Mucosa of gallbladder (tissue), 1 donor: Measurements from ENCODE around the gene LRRN2. TPM values are rescaled to one million over a fixed set of nuclear protein-coding genes. Genes with fewer than 3 reads are reported as not detected.
A peak's percentile ranks its signal among the peaks of the same experiment; 100 is the strongest.
"Not testable (repeated sequence)": the region's sequence is repeated elsewhere in the genome, so short reads cannot be mapped to it uniquely, and the experiment has no call there.

Source experiments
- DNase-seq: peaks from one replicate; pipeline ENCODE4 v3.0.0-alpha.2; 2020; ENCODE audit warnings: low spot score
- total RNA-seq: library from RNA; stranded (reverse); gene quantifications from one replicate; pipeline ENCODE4 v1.2.1, GENCODE V29; 2021
- donor health status: DM: no; HTN: no; CAD: no.

LRRN2 gene
- 2.4 TPM for total RNA-seq

DNA sequence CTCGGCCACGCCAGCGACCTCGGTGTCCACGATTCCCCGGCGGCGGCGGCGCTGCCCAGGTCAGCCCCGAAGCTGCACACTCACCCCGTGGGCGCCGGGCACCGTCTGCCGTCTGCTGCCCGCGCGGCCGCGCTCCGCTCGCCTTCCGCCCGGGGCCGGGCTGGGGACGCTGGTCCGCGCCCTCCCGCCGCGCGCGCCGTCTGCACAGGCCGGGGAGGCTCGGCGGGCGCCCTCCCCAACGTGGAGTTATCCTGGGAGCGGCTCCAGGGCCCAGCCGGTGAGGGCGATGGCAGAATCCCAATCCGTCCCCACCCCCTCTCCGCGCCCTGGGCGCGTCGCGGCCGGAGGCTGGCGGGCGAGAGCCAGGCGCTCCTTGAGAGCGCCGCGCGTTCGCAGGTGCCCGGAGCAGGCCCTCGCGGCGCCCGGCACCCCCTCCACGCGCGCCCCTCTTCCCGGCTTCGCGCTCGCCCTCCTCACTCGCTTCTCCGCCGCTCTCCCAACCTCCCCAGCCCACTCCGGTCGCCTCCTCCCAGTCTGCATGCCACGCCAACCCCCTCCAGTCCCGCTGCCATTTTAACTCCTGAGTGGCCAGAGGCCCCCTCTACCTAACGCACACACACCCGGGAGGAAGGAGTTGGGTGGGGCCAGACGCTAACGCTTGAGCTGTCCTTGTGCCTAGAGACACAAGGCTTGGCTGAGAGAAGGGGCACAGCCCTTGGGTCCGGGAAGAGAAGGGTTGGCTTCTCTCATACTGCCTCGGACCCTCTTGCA is at the start of gene LRRN2:
TSS of gene LRRN2 (minus strand) at position 503 of the 771 bp plus-strand sequence. CDS start 65,746 bp downstream, outside the sequence.
- DNase-seq = no peak

- no peak for DNase-seq
Measured at GRCh38 chr1:204735042-204735441, 49.5 kb upstream of the LRRN2 start.

DNA sequence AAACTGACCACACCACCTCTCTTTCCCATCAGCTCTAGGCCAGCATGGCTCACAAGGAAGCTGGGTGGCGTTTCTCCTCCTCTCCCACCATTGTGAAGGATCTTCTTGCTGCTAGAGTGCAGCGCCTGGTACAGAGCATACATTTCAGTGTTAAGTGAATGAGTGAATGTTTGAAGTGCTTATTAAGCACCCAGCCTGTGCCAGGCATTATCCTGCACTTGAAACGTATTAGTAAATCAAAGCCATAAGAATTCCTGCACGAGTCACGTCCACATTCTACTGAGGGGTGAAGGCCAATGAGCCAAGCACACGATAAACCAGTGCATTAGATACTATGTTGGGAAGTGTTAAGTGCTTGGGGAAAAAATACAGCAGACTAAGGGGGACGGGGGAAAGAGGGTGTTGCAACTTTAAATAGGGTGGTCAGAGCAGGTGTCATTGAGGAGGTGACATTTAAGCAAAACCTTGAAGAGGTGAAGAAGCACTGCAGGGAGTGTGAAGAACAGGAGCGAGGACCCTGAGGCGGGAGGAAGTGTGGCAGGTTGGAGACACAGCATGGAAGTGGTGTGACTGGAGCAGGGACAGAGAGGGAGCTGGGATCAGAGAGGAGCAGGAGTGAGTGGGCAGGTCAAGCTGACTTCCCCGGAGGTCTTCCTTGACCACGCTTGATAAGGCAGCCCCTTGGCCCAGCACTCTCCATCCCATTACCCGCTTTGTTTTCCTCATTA is 48.5 kb upstream of the LRRN2 start:
- no peak for DNase-seq

- DNase-seq = no peak
Measured at GRCh38 chr1:204733289-204733688, 47.8 kb upstream of the LRRN2 start.

- DNase-seq = no peak
Measured at GRCh38 chr1:204731985-204732575, 46.5 kb upstream of the LRRN2 start.

GRCh38 chr1:204731509-204731908 is 46.0 kb upstream of the LRRN2 start:
- DNase-seq = no peak

- DNase-seq = no peak
Measured at GRCh38 chr1:204730826-204731459, 45.4 kb upstream of the LRRN2 start.

DNA sequence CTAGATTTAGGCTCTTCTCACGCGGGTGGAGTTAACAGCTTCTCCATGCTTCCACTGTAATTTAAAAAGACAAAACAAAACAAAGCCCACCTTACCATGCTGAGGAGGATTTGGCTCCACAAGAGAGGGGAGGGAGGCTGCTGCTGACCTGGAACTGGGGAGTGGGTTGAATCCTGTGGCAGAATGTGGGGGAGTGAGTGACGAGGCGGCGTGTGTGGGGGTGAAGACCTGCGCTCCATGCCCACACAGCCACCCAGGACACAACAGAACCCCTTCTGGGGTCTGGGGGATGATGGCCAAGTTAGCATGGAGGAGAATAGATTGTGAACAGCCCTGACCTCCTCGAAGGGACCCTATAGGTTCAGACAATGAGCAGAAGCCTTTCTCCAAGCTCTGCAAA is 44.0 kb upstream of the LRRN2 start:
- no peak for DNase-seq

GRCh38 chr1:204728456-204728855 is 42.9 kb upstream of the LRRN2 start:
- no peak for DNase-seq

DNA sequence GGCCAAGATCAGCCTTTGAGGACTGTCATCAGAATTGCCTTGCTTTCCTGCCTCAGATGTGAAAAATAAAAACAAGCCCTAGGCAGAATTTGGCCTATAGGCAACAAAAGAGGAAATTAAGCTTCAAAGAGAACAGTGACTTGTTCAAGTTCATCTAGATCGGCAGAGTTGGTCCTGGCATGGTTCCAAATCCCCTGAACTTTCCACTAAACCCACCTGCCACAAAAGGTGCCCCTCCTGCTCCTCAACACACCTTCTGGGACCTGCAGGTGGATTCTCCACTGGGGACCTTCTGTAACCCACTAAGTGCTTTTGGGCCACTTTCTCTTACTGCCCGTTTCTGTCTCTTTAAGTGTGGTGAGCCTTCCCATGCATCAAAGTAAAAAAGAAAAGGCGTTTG is 42.5 kb upstream of the LRRN2 start:
- no peak for DNase-seq

DNA sequence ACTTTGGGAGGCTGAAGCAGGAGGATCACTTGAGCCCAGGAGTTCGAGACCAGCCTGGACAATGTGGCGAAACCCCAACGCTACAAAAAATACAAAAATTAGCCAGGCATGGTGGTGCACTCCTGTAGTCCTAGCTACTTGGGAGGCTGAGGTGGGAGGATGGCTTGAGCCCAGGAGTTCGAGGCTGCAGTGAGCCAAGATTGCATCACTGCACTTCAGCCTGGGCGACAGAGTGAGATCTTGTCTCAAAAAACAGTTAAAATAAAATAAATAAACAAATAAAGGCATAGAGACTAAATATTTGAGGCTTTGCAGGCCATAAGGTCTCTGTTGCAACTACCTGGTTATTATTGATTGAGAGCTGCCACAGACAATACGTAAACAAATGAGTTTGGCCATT is 41.9 kb upstream of the LRRN2 start:
- not testable (repeated sequence) for DNase-seq

- DNase-seq = peak; percentile 62
Measured at GRCh38 chr1:204726478-204726877, 40.9 kb upstream of the LRRN2 start.

DNA sequence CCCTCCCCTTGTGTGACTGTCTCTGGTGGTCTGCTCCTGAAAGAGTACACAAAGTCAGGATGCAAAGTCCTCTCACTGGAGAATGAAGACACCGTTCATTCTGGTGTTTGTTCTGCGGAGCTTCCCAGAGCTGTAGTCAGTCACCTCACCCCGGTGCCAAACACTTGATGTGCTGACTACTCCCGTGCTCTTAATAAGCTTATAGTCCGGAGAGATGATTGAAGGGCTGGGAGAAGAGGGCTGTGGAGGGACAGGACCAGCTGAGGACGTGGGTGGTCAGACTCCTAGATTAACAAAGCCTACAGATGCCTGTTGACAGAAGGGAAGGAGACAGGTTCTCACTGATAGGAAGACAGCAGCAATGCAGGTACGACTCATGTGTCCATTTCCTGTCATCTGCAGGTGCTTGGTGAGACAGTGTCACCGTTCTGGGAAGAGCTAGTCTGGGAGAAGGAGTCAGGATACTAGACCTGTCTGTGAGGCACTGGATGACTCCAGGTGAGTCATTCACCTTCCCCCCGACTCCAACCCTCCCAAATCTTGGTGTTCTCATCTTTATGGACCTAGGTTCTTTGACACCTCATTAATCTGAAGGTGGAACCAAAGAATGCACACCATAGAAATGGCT is 40.4 kb upstream of the LRRN2 start:
- no peak for DNase-seq

- no peak for DNase-seq
Measured at GRCh38 chr1:204723131-204723787, 37.7 kb upstream of the LRRN2 start.

DNA sequence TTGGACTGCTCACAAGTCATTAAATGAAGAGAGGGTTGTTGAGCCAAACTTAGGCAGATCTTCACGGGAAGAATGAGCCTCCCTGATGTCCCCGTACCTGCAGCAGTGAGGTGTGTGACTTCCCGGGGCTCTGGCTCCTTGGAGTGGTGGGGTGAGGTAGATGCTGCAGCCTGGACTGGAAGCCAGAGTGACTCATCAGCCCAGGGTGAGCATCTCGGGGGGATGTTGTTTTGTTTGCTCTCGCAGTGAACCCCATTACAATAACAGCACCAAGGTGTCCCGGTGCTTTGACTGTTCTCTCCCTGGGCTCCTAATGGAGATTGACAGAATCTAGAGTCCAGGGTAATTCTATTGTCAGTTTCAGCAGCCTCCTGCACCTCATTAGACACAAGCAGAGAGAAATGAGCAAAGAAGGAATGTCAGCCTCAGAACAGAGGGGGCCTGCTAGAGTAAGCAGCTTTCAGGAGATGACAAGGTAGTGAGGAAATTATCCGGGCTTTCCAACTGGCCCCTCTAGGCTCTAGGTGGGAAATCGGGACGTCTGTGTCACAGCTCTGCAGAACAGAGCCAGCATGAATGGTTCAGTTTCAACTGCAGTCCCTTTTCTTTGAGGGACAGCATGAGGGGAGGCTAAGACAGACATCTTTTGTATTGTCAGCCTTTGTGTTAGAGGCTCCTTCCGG is 36.0 kb upstream of the LRRN2 start:
- no peak for DNase-seq

GRCh38 chr1:204716660-204717059 is 31.1 kb upstream of the LRRN2 start:
- no peak for DNase-seq

GRCh38 chr1:204714861-204715511 is 29.4 kb upstream of the LRRN2 start:
- DNase-seq = no peak

- no peak for DNase-seq
Measured at GRCh38 chr1:204714194-204714860, 28.8 kb upstream of the LRRN2 start.

- no peak for DNase-seq
Measured at GRCh38 chr1:204713541-204713940, 28.0 kb upstream of the LRRN2 start.
